Activated CD8-positive, alpha-beta T cell treated with anti-CD3 and anti-CD28 coated beads for 36 hours (primary cell): ENCODE measurements around the gene MESP2. TPM values are rescaled to one million over a fixed set of nuclear protein-coding genes. Genes with fewer than 3 reads are reported as not detected.

Experiments used
- ATAC-seq: fragments of 200-7000 bp; cut with Tn5 transposase; one replicate; pipeline ENCODE4 v1.10.0; 2021; ENCODE audit warnings: mild to moderate bottlenecking, moderate library complexity
- CTCF ChIA-PET: fragments of 350-600 bp; sonication (Branson Sonifier 250); formaldehyde crosslinking; loops from one replicate; lab custom pipeline; 2021; ENCODE audit warnings: antibody characterized with exemption; lab: Charles Lee
- POLR2A ChIA-PET: fragments of 350-600 bp; sonication (Branson Sonifier 250); formaldehyde crosslinking; loops from one replicate; lab custom pipeline; 2021; ENCODE audit warnings: antibody characterized with exemption; lab: Charles Lee
- DNase-seq: peaks from one replicate; pipeline ENCODE4 v3.0.0-alpha.2; 2020
- H3K27ac Mint-ChIP-seq: one replicate; pipeline ENCODE4 v1.8.0; 2021; ENCODE audit warnings: mild to moderate bottlenecking, mixed read lengths
- H3K27me3 Mint-ChIP-seq: one replicate; pipeline ENCODE4 v1.8.0; 2021; ENCODE audit warnings: mixed read lengths
- H3K36me3 Mint-ChIP-seq: one replicate; pipeline ENCODE4 v1.8.0; 2021; ENCODE audit warnings: low read depth, mixed read lengths
- H3K4me1 Mint-ChIP-seq: one replicate; pipeline ENCODE4 v1.8.0; 2021; ENCODE audit warnings: low read depth, mixed read lengths
- H3K4me3 Mint-ChIP-seq: one replicate; pipeline ENCODE4 v1.8.0; 2021; ENCODE audit warnings: mild to moderate bottlenecking, moderate library complexity, mixed read lengths
- H3K9me3 Mint-ChIP-seq: one replicate; pipeline ENCODE4 v1.8.0; 2021; ENCODE audit warnings: mixed read lengths
- intact Hi-C: fragments of 100-400 bp; cut with micrococcal nuclease; formaldehyde crosslinking; loops from one replicate; pipeline ENCODE4 v1.10.0; 2022
- total RNA-seq, 2 experiments: library from RNA; stranded (reverse); gene quantifications; one replicate each; pipeline ENCODE4 v1.2.3, GENCODE V29; 2021
- TF ChIP-seq, protein P1 (sequence below): fragments of 200-600 bp; IDR thresholded peaks from one replicate; pipeline ENCODE4 v1.8.0; 2022; ENCODE audit warnings: antibody characterized with exemption, mild to moderate bottlenecking

The MESP2 gene
- total RNA-seq, 2 experiments from 2014 or later, result not detected

- H3K4me1 Mint-ChIP-seq, result peaks cover 2% of the 10 kb centered on the region
- H3K27ac Mint-ChIP-seq, result no peak overlapping the region
- CTCF ChIA-PET, result interaction anchor here (0.8 to 3.0 kb wide), 6 partner anchors 10 to 144 kb away, joined by 3 to 13 read pairs (median 6); partner anchors contain the start of gene AP3S2
- H3K9me3 Mint-ChIP-seq, result no peaks in the 10 kb centered on the region
- DNase-seq (peak; percentile 21), ATAC-seq (peak; percentile 5)
- POLR2A ChIA-PET, result interaction anchor here (0.6 to 1.3 kb wide), 3 partner anchors 136 to 310 kb away, joined by 3 to 4 read pairs (median 3); no protein-coding TSS in a partner anchor
- H3K4me3 Mint-ChIP-seq, result peak overlapping the region; percentile 74
- H3K36me3 Mint-ChIP-seq, result no peaks in the 10 kb centered on the region
- TF ChIP-seq, protein P1, sequence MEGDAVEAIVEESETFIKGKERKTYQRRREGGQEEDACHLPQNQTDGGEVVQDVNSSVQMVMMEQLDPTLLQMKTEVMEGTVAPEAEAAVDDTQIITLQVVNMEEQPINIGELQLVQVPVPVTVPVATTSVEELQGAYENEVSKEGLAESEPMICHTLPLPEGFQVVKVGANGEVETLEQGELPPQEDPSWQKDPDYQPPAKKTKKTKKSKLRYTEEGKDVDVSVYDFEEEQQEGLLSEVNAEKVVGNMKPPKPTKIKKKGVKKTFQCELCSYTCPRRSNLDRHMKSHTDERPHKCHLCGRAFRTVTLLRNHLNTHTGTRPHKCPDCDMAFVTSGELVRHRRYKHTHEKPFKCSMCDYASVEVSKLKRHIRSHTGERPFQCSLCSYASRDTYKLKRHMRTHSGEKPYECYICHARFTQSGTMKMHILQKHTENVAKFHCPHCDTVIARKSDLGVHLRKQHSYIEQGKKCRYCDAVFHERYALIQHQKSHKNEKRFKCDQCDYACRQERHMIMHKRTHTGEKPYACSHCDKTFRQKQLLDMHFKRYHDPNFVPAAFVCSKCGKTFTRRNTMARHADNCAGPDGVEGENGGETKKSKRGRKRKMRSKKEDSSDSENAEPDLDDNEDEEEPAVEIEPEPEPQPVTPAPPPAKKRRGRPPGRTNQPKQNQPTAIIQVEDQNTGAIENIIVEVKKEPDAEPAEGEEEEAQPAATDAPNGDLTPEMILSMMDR, result no peak
- intact Hi-C loops, result no loop called here
- H3K27me3 Mint-ChIP-seq, result peaks cover 13% of the 10 kb centered on the region
Measured at GRCh38 chr15:89749951-89750559, 26.1 kb upstream of the MESP2 start.

DNA sequence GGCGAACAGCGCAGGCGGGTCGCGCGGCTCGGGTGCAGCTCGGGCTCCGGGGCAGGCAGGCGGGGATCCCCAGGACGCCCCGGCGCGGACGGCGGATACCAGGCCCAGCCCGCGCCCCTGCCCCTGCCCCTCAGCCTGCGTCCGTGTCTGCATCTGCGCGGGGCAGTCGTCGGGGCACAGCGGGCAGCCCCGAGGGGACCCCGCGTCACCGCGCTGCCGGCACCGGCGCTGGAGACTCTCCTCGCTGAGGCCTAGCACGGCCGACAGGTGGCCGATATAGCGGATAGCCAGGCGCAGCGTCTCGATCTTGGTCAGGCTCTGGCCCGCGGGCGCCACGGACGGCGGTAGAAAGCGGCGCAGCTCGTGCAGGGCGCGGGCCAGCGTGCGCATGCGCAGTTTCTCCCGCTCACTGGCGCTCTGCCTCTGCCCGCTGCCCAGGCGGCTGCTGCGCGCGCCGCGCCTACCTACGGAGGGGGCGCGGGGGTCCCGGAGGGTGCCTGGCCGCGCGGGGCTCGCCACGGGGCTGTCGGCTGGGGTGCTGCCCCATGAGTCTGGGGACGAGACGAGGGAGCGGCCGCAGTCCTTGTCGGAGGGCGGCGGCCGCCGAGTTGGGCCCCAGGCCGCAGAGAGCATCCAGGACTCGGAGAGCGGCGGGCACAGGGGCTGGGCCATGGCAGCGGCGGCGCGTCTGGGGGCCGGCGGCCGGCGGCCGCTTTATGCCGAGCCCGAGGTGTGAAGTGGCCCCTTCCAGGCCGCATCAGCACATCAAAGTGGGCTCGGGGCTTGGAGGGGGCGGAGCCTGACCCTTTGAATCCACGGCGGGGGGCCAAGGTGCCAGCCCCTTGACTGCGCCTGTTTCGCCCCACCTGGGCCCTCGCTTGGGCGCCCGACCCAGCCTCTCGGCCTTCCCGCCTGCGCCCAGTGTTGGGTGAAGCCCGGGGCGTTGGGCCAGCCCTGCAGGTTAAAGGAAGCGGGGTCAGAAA is 25.3 kb upstream of the MESP2 start, which contains the start of gene MESP1:
TSS of gene MESP1 (minus strand) at position 690 of the 983 bp plus-strand sequence. CDS start at position 672, 18 bp downstream.
- H3K27ac Mint-ChIP-seq, result no peak within 1 kb of the TSS
- DNase-seq (peak; percentile 90), ATAC-seq (peak; percentile 97)
- intact Hi-C loops, result no loop called here
- H3K36me3 Mint-ChIP-seq, result no peaks in the 10 kb centered on the region
- ChIA-PET CTCF (interaction anchor here (0.8 to 3.0 kb wide), 6 partner anchors 10 to 143 kb away, joined by 3 to 13 read pairs (median 6); partner anchors contain the start of gene AP3S2), POLR2A (interaction anchor here (0.9 to 1.3 kb wide), 2 partner anchors 135 to 309 kb away, joined by 3 to 4 read pairs; no protein-coding TSS in a partner anchor)
- peak within 1 kb of the TSS; percentile 74 for H3K4me3 Mint-ChIP-seq
- peaks cover 13% of the 10 kb centered on the region for H3K27me3 Mint-ChIP-seq
- H3K4me1 Mint-ChIP-seq, result peaks cover 2% of the 10 kb centered on the region
- no peaks in the 10 kb centered on the region for H3K9me3 Mint-ChIP-seq
- TF ChIP-seq, protein P1, result peak; percentile 84

DNA sequence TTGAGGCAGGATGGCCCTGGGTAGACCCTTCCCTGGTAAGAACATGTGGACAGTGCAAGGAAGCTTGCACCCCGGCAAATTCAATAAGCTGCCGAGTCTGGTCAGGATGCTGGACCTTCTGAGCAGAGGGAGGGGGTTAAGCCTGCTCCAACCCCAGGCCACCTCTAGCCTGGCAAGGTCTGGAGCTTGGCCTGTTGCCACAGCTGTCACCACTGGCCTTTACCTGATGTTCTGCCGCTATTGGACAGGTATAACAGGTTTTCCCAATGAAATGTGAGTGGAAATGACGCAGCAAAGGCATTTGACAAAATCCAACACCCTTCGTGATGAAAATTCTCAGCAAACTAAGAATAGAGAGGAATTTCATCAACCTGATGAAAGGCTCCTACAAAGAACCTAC is 24.4 kb upstream of the MESP2 start:
- TF ChIP-seq, protein P1, result no peak
- Mint-ChIP-seq H3K4me3 (no peak overlapping the region), H3K27me3 (peaks cover 13% of the 10 kb centered on the region)

GRCh38 chr15:89753855-89754254 is 22.3 kb upstream of the MESP2 start:
- POLR2A ChIA-PET, result no interaction called here
- Mint-ChIP-seq H3K27ac (no peak overlapping the region), H3K4me1 (peaks cover 2% of the 10 kb centered on the region), H3K9me3 (no peaks in the 10 kb centered on the region), H3K4me3 (no peak overlapping the region), H3K27me3 (peaks cover 17% of the 10 kb centered on the region), H3K36me3 (no peaks in the 10 kb centered on the region)
- CTCF ChIA-PET, result interaction anchor here (0.8 to 1.7 kb wide), 4 partner anchors 10 to 122 kb away, joined by 4 to 8 read pairs (median 6); no protein-coding TSS in a partner anchor
- no peak for ATAC-seq
- DNase-seq, result no peak
- TF ChIP-seq, protein P1, result no peak
- intact Hi-C loops, result no loop called here

More for the DNA sequence above, 24.4 kb upstream of the MESP2 start:
- DNase-seq (no peak), ATAC-seq (no peak)
- ChIA-PET CTCF (interaction anchor here (3.0 kb wide), 1 partner anchor 123 kb away, joined by 13 read pairs; no protein-coding TSS in a partner anchor), POLR2A (no interaction called here)
- H3K36me3 Mint-ChIP-seq, result no peaks in the 10 kb centered on the region
- H3K27ac Mint-ChIP-seq, result no peak overlapping the region
- H3K9me3 Mint-ChIP-seq, result no peaks in the 10 kb centered on the region
- intact Hi-C loops, result no loop called here
- peaks cover 2% of the 10 kb centered on the region for H3K4me1 Mint-ChIP-seq
